Stimulated activated CD4-positive, alpha-beta T cell treated with anti-CD3 and anti-CD28 coated beads, Interleukin-2, amount 100 ng/mL, for 4 hours (primary cell): ENCODE data around the gene ALDH18A1.
"Not testable (repeated sequence)": the region's sequence is repeated elsewhere in the genome, so short reads cannot be mapped to it uniquely, and the experiment has no call there.

Experiments
- DNase-seq: peaks from one replicate; pipeline ENCODE4 v3.0.0-alpha.2; 2020; ENCODE audit warnings: low read depth

ALDH18A1 gene

DNA sequence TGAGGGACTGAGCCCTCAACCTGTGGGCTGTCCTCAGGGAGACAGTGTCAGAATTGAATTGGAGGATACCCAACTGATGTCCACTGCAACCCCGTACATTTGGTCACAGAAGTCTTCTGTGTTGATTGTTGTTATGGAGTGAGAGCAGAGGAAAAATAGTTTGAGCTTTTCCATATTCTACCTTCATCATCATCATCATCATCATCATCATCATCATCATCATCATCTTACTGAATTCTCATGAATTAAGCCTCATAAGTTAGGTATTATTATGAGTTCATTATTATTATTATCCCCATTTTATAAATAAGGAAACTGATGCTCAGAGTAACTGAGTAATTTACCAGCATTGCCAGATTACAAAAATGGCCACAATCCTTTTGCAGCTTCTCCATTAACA is 8.4 kb downstream of the ALDH18A1 start:
- DNase-seq, result no peak

DNA sequence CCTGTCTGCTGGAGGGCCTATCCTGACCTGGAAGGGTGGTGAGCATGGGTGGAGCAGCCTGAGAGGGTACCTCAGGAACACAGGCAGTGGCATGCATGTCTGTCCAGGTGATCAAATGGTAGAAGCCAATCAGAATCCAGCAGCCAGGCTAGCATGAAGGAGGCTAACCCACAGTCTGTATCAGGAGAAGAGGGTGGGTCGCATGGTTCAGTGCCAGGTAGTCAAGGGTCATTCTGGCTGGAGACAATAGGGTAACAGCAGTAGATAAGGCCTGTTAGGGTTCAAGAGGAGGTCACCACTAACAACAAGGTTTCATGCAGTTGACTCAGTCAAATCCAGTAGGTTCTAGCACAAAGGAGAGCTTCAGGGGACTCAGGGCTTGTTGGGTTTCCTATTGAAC is 10.4 kb downstream of the ALDH18A1 start:
- DNase-seq, result no peak

GRCh38 chr10:95644901-95645300 is 11.6 kb downstream of the ALDH18A1 start:
- no peak for DNase-seq

DNA sequence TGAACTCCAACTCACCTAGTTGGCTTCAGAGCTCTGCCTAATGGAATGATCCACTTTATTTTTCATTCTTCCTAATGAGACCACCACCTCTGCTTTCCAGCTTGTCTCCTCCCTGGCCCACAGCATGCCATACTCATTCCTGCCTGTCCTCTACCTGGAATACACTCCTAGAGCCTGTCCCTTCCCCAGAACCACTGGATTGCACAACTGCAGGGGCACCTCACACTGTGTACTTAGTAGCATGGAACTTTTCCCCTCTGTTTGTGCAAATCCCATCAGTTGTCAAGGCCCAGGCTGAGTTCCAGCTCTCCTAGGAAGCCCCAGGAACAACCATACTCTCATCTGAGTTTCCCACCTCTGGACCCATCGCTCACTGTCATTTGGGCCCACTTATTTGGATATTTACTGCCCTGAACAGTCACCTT is 15.6 kb downstream of the ALDH18A1 start:
- DNase-seq, result no peak

- no peak for DNase-seq
Observed at GRCh38 chr10:95637911-95638310, 18.6 kb downstream of the ALDH18A1 start.

DNA sequence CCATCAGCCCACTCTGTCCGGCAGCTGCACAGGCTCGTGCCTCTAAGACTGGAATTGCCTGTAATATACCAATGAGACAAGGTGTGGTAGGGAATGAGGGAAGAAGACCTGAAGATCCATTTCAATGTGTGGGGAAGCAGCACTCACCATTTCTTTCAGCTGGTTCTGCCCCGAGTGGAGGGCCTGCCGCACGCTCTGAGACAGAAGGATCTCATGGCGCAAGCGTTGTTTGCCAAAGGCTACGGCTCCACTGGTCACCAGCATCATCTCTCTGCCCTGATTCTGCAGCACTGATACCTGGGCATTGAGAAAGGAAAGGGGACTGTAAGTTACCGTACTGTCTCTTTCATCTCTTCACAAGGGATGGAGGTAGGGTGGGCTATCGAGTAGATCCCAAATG is 19.4 kb downstream of the ALDH18A1 start:
- DNase-seq, result no peak

DNA sequence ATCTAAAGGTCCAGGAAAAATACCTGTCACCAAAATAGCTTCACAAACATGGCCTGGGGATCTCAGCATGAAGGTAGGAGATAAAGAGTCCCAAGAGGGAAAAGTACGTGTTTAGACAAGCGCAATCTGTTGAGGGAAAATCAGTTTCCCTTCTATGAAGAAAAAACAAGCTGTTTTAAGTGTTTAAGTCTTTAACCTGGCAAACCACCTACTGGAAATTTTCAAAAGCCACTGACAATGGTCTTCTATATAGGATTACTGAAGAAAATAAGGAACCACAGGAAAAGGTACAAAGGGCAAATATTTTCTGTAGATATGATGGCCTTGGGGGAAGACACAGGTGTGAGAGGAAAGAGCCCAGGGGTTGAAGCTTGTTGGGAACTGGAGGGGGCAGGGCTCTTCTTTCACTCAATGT is 21.2 kb downstream of the ALDH18A1 start:
- DNase-seq, result no peak

- DNase-seq, result no peak
Observed at GRCh38 chr10:95628786-95629185, 27.7 kb downstream of the ALDH18A1 start.

DNA sequence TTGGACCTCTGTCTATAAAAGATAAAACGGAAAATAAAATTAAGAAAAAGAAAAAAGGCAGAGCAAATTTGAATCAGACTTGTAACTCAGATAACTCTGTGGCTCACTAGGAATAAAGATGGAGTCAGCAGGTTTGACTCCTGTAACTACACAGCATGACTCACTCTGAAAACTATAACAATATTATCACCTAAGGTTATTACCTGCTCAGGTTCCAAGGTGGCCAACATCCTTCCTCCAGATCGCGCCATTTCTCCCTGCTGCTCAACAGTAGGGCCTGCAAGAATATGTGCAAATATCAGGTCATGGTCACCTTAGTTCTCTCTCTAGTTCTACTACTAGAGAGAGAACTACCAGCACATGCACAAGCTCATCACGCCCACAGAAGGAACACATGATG is 30.0 kb downstream of the ALDH18A1 start:
- DNase-seq, result no peak

GRCh38 chr10:95620415-95620814 is 36.1 kb downstream of the ALDH18A1 start:
- not testable (repeated sequence) for DNase-seq

DNA sequence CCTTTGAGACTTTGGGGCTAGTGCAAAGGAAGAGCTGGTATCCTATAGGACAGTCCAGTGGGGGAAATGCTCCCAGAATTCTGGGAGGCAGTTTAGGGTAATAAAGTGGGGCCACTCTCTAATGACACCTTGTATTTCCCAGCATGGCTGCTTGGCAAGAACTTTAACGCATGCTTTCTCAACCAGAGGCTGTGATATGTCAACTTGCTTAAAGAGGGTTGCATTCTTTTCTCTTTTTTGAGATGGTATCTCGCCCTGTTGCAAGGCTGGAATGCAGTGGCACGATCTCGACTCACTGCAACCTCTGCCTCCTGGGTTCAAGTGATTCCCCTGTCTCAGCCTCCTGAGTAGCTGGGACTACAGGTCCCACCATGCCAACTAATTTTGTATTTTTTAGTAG is 38.4 kb downstream of the ALDH18A1 start:
- no peak for DNase-seq

DNA sequence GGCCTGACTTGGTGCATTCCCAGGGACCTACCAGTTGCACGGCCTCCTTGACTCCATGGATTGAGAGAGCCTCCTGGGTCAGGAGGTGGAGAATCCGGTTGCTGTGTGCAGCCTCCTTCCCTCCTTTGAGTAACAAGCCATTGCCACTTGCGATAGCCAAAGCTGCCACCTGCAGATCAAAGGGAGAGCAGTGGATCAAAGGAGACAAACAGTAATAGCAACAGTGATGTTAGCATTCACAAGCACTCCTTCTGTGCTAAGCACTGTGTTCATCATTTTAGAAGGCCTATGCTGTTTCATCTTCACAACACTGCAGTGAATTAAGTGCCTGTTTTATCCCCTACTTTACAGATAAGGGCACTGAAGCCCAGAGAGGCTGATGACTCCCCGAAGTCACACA is 40.1 kb downstream of the ALDH18A1 start:
- DNase-seq, result no peak

GRCh38 chr10:95613330-95613729 is 43.2 kb downstream of the ALDH18A1 start:
- DNase-seq, result no peak

GRCh38 chr10:95610727-95611126 is 45.8 kb downstream of the ALDH18A1 start:
- no peak for DNase-seq

DNA sequence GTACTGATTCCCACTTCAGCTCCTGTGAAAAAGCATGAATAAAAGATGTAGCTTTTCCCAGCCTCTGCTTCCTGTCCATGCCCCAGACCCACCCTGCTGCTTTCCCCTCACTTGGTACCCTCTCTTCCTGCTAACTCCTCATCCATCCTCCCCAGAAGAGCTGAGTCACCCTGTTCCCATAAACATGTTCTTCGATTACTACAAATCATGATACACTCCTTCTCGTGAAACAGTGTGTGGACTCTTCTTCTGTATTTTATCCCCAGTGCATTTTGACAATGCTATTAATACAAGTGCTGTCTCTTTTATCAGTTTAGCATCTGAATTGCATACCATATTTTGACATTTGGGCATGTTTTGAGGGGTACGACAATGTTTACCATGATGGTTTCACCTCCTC is 49.6 kb downstream of the ALDH18A1 start:
- no peak for DNase-seq

- no peak for DNase-seq
Observed at GRCh38 chr10:95605163-95605562, 51.3 kb downstream of the ALDH18A1 start.

GRCh38 chr10:95604630-95605029 is 51.9 kb downstream of the ALDH18A1 start:
- no peak for DNase-seq

DNA sequence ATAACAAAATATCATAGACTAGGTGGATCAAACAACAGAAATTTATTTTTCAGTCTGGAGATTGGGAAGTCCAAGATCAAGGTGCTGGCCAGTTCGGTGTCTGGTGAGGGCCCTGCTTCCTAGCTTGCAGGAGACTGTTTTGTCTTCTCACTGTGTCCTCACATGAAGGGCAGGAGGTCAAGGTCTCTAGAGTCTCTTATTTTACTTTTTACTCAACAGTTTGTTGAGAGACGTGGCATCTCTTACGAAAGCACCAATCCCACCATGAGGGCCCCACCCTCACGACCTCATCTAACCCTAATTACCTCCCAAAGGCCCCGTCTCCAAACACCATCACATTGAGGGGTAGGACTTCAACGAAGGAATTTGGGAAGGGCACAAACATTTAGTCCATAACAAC is 54.1 kb downstream of the ALDH18A1 start:
- DNase-seq, result no peak

GRCh38 chr10:95601116-95601719 is 55.3 kb downstream of the ALDH18A1 start:
- peak; percentile 7 for DNase-seq

- DNase-seq, result no peak
Observed at GRCh38 chr10:95600158-95600557, 56.4 kb downstream of the ALDH18A1 start.

- no peak for DNase-seq
Observed at GRCh38 chr10:95597788-95598187, 58.7 kb downstream of the ALDH18A1 start.

DNA sequence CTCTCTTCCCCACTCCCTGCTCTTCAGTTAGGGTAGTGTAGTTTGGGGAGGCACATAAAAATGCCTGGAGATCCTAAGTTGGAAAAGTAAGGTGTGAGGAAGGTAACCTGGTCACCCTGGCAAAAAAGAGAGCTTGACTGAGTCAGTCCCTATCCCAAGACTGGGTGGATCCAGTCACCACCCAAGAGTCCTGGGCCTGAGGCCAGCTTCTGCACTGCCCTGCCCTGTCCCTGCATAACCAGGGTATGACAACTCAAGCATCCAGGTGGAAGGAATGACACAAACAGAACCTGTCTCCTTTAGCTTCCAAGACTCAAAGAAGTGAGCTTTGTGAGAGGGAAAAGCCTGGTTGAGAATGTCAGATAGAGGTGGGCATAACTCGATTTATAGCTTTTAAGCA is 68.5 kb downstream of the ALDH18A1 start:
- DNase-seq, result no peak

DNA sequence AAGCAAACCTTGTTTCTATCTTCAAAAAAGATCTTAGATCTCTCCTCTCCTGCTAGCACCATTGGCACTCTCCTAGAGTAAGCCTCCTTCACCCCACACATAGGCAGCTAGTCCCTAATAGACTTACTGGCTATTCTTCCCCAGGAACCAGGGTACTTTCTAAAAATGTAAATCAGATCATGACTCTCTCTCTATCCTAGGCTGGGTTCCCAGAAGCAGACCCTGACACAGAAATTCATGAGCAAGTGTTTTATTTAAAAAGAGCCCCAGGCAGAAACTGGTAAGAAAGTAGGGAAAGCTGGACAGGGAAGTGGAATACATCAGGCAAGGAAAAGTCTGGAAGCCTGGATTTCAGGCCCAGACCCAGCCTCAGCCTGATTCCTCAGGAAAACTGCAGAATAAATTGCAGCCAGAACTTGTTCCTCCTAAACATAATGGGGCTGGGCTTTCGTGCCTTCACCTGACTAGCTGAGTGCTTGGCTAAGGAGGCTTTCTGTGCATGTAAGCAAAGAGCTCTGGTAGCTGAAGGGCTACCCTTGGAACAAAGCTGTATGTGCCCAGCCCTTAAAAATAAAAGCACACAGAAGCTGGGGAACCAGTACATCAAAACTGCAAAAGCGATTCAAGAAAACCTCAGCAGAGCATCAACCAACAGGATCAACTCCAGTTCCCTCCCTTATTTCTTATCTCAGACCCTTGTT is 76.5 kb downstream of the ALDH18A1 start:
- no peak for DNase-seq

DNA sequence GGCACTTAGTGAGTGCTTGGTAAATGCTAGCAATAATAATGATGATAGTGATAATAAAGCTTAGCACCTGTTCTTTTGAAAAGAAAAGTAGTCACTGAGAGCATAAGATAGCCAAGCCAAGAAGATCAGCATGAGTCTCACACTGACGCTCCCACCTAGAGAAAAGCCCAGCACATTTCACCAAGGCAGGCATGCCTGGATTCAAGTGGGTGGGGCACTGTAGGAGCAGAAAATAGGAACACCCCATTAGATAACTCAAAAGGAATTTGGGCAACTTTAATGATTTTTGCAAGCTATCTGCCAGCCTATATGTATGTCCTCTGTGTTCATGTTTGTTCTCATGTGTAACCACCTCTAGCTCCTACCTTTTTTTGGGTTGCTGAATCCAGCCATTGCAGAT is 77.2 kb downstream of the ALDH18A1 start:
- no peak for DNase-seq
